Measurements from ENCODE around the gene CEBPE.

Gene CEBPE

GRCh38 chr14:23070262-23071129 lies 48.6 kb downstream of the CEBPE start:
- Histone ChIP-seq H3K9me3 (ENCODE audit: insufficient read depth, low read depth, low read length) (no peaks in the 10 kb centered on the region), H2AFZ (ENCODE audit: low read length) (no peak overlapping the region), H3K9ac (ENCODE audit: low read depth, low read length, poor library complexity, severe bottlenecking) (peak overlapping the region; percentile 96), H3K36me3 (ENCODE audit: insufficient read depth, low read length) (peaks cover 58% of the 10 kb centered on the region; the same call in 1 of the 2 replicates), H3K4me1 (ENCODE audit: insufficient read depth, low read length, poor library complexity, severe bottlenecking) (peaks cover 19% of the 10 kb centered on the region), H3F3A (ENCODE audit: low read depth) (no peaks in the 10 kb centered on the region), H3K9me2 (replicated peaks; ENCODE audit: low read depth, low read length) (no peaks in the 10 kb centered on the region), H3K79me2 (ENCODE audit: insufficient read depth, low read length) (peaks cover 57% of the 10 kb centered on the region), H3K4me3 (ENCODE audit: low read length, poor library complexity, severe bottlenecking) (peak overlapping the region; percentile 95), H4K20me1 (ENCODE audit: insufficient read depth, low read length, poor library complexity, severe bottlenecking) (peaks cover 41% of the 10 kb centered on the region), H3K4me2 (ENCODE audit: low read depth, low read length, poor library complexity, severe bottlenecking) (peak overlapping the region; percentile 96), H3K27me3 (ENCODE audit: insufficient read depth, low read length, poor library complexity, severe bottlenecking) (no peaks in the 10 kb centered on the region)
- TF ChIP-seq CTCF (conservative IDR thresholded peaks at IDR 0.05; ENCODE audit: low read length) (no peak), EZH2phosphoT487 (IDR thresholded peaks at IDR 0.05; ENCODE audit: borderline replicate concordance) (no peak)

DNA sequence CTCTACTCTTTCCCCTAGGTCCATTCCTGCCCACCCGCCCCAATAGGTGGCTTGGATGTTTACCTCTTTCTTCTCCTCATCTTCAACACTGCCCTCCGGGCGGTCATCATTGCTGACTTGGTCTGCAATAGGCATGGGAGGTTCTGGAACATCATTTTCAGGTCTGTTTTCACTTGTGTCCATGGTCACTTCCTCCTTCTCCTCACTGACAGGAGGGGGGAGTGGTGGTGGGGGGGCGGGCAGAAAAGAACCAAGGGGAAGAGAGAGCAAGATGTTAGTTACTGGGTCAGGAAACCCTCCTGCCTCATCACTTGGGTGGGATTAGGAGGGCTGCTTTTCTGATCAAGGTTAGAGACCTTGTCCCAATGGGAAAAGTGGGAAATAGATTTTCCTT lies 49.6 kb downstream of the CEBPE start:
- H3K9ac ChIP-seq (ENCODE audit: low read depth, low read length, poor library complexity, severe bottlenecking), result peak overlapping the region; percentile 6
- H3K4me1 ChIP-seq (ENCODE audit: insufficient read depth, low read length, poor library complexity, severe bottlenecking), result peaks cover 19% of the 10 kb centered on the region
- H3K9me2 ChIP-seq (replicated peaks; ENCODE audit: low read depth, low read length), result no peaks in the 10 kb centered on the region
- no peaks in the 10 kb centered on the region for H3K9me3 ChIP-seq (ENCODE audit: insufficient read depth, low read depth, low read length)
- H3K79me2 ChIP-seq (ENCODE audit: insufficient read depth, low read length), result peaks cover 58% of the 10 kb centered on the region
- no peaks in the 10 kb centered on the region for H3F3A ChIP-seq (ENCODE audit: low read depth)
- peaks cover 44% of the 10 kb centered on the region for H4K20me1 ChIP-seq (ENCODE audit: insufficient read depth, low read length, poor library complexity, severe bottlenecking)
- TF ChIP-seq EZH2phosphoT487 (IDR thresholded peaks at IDR 0.05; ENCODE audit: borderline replicate concordance), result no peak
- no peak for TF ChIP-seq CTCF (conservative IDR thresholded peaks at IDR 0.05; ENCODE audit: low read length)
- H3K27me3 ChIP-seq (ENCODE audit: insufficient read depth, low read length, poor library complexity, severe bottlenecking), result no peaks in the 10 kb centered on the region
- H3K4me2 ChIP-seq (ENCODE audit: low read depth, low read length, poor library complexity, severe bottlenecking), result peak overlapping the region; percentile 59
- H2AFZ ChIP-seq (ENCODE audit: low read length), result no peak overlapping the region
- H3K36me3 ChIP-seq (ENCODE audit: insufficient read depth, low read length), result peaks cover 55% of the 10 kb centered on the region; the same call in 1 of the 2 replicates
- peak overlapping the region; percentile 7 for H3K4me3 ChIP-seq (ENCODE audit: low read length, poor library complexity, severe bottlenecking)

- peak; percentile 100 for TF ChIP-seq CTCF (conservative IDR thresholded peaks at IDR 0.05; ENCODE audit: low read length)
- TF ChIP-seq EZH2phosphoT487 (IDR thresholded peaks at IDR 0.05; ENCODE audit: borderline replicate concordance), result no peak
- Histone ChIP-seq H3K4me2 (ENCODE audit: low read depth, low read length, poor library complexity, severe bottlenecking) (peak overlapping the region; percentile 59), H2AFZ (ENCODE audit: low read length) (no peak overlapping the region), H3F3A (ENCODE audit: low read depth) (no peaks in the 10 kb centered on the region), H3K4me3 (ENCODE audit: low read length, poor library complexity, severe bottlenecking) (peak overlapping the region; percentile 51), H3K4me1 (ENCODE audit: insufficient read depth, low read length, poor library complexity, severe bottlenecking) (peaks cover 19% of the 10 kb centered on the region), H3K9me2 (replicated peaks; ENCODE audit: low read depth, low read length) (no peaks in the 10 kb centered on the region), H3K36me3 (ENCODE audit: insufficient read depth, low read length) (peaks cover 59% of the 10 kb centered on the region; the same call in 1 of the 2 replicates), H4K20me1 (ENCODE audit: insufficient read depth, low read length, poor library complexity, severe bottlenecking) (peaks cover 44% of the 10 kb centered on the region), H3K27me3 (ENCODE audit: insufficient read depth, low read length, poor library complexity, severe bottlenecking) (no peaks in the 10 kb centered on the region), H3K9ac (ENCODE audit: low read depth, low read length, poor library complexity, severe bottlenecking) (peak overlapping the region; percentile 6), H3K9me3 (ENCODE audit: insufficient read depth, low read depth, low read length) (no peaks in the 10 kb centered on the region), H3K79me2 (ENCODE audit: insufficient read depth, low read length) (peaks cover 58% of the 10 kb centered on the region)
Observed at GRCh38 chr14:23068789-23069412, 50.2 kb downstream of the CEBPE start.

Measured in Loucy (cell line).